Epithelial cell of proximal tubule (primary cell): ENCODE measurements around the gene MARCKS. TPM values are rescaled to one million over a fixed set of nuclear protein-coding genes. Genes with fewer than 3 reads are reported as not detected.

Experiments
- DNase-seq: peaks from one replicate; pipeline ENCODE4 v3.0.0-alpha.2; 2011; ENCODE audit warnings: low read depth
- H3K4me3 ChIP-seq: 2 replicates; pipeline ENCODE4 v1.5.1; 2011; ENCODE audit warnings: low read depth, mild to moderate bottlenecking, low read length
- CTCF ChIP-seq: conservative IDR thresholded peaks from 2 replicates; pipeline ENCODE4 v1.5.1; 2012; ENCODE audit warnings: low read depth, mild to moderate bottlenecking, low read length
- total RNA-seq: library from RNA; depleted of rRNA; stranded (reverse); fragments of >200 nt; gene quantifications from 2 replicates; pipeline ENCODE4 v1.2.3, GENCODE V29; 2015

Gene MARCKS
- total RNA-seq, 1 donor from 2014 or later = 177 TPM

- no peak for DNase-seq
- H3K4me3 ChIP-seq = no peak overlapping the region
- no peak for TF ChIP-seq CTCF
Observed at GRCh38 chr6:113821445-113821844, 35.7 kb upstream of the MARCKS start.

GRCh38 chr6:113823916-113824315, 33.2 kb upstream of the MARCKS start:
- no peak overlapping the region for H3K4me3 ChIP-seq
- TF ChIP-seq CTCF = no peak
- DNase-seq = no peak

GRCh38 chr6:113824411-113824810, 32.7 kb upstream of the MARCKS start:
- TF ChIP-seq CTCF = no peak
- no peak overlapping the region for H3K4me3 ChIP-seq
- DNase-seq = no peak

GRCh38 chr6:113824866-113825265, 32.3 kb upstream of the MARCKS start:
- DNase-seq = no peak
- no peak for TF ChIP-seq CTCF
- H3K4me3 ChIP-seq = no peak overlapping the region

GRCh38 chr6:113825781-113826180, 31.4 kb upstream of the MARCKS start:
- TF ChIP-seq CTCF = no peak
- no peak overlapping the region for H3K4me3 ChIP-seq
- no peak for DNase-seq

GRCh38 chr6:113828984-113829695, 28.0 kb upstream of the MARCKS start:
- DNase-seq = no peak
- H3K4me3 ChIP-seq = no peak overlapping the region
- TF ChIP-seq CTCF = no peak

GRCh38 chr6:113829696-113830045, 27.5 kb upstream of the MARCKS start:
- no peak for TF ChIP-seq CTCF
- peak; percentile 57 for DNase-seq
- H3K4me3 ChIP-seq = no peak overlapping the region
